OCI-LY1 (cell line): ENCODE measurements around the gene FAM156B.
"Not testable (repeated sequence)": the region's sequence is repeated elsewhere in the genome, so short reads cannot be mapped to it uniquely, and the experiment has no call there.

Experiments
- H2AFZ ChIP-seq: fragments of 200-600 bp; sonication (generic), shearing (Covaris generic); 2 replicates; pipeline ENCODE4 v1.6.0; 2014; ENCODE audit warnings: antibody characterized with exemption, mild to moderate bottlenecking, low read length
- H3F3A ChIP-seq: fragments of 200-600 bp; sonication (generic), shearing (Covaris generic); 2 replicates; pipeline ENCODE4 v1.6.0; 2014; ENCODE audit warnings: mild to moderate bottlenecking, antibody characterized with exemption, low read length, moderate library complexity; ENCODE audit not compliant: insufficient read depth
- H3K27ac ChIP-seq: fragments of 200-600 bp; sonication (generic); 2 replicates; pipeline ENCODE4 v1.5.1; 2014; ENCODE audit warnings: low read length, mixed run types, mild to moderate bottlenecking, low read depth; ENCODE audit not compliant: poor library complexity, severe bottlenecking
- H3K27me3 ChIP-seq: fragments of 200-600 bp; sonication (generic); 2 replicates; pipeline ENCODE4 v1.6.0; 2014; ENCODE audit warnings: antibody characterized with exemption, mild to moderate bottlenecking, low read length, moderate library complexity; ENCODE audit not compliant: insufficient read depth
- H3K36me3 ChIP-seq: fragments of 200-600 bp; sonication (generic); 2 replicates; pipeline ENCODE4 v1.6.1; 2014; ENCODE audit warnings: mild to moderate bottlenecking, antibody characterized with exemption, low read length, moderate library complexity, mixed read lengths; ENCODE audit not compliant: insufficient read depth
- H3K4me1 ChIP-seq: fragments of 200-600 bp; sonication (generic); 2 replicates; pipeline ENCODE4 v1.5.1; 2014; ENCODE audit warnings: mild to moderate bottlenecking, low read length, moderate library complexity; ENCODE audit not compliant: insufficient read depth, severe bottlenecking
- H3K4me2 ChIP-seq: fragments of 200-600 bp; sonication (generic), shearing (Covaris generic); 2 replicates; pipeline ENCODE4 v1.6.1; 2014; ENCODE audit warnings: low read length
- H3K4me3 ChIP-seq: fragments of 200-600 bp; sonication (generic); 2 replicates; pipeline ENCODE4 v1.5.1; 2014; ENCODE audit warnings: low read length, low read depth, mild to moderate bottlenecking, mixed read lengths; ENCODE audit not compliant: poor library complexity, severe bottlenecking
- H3K79me2 ChIP-seq: fragments of 200-600 bp; shearing (Covaris generic); 2 replicates; pipeline ENCODE4 v1.6.1; 2016; ENCODE audit warnings: mixed run types, low read length, mixed read lengths; ENCODE audit not compliant: insufficient read depth
- H3K9ac ChIP-seq: fragments of 200-600 bp; sonication (generic), shearing (Covaris generic); 2 replicates; pipeline ENCODE4 v1.6.1; 2014; ENCODE audit warnings: mild to moderate bottlenecking, low read length, mixed read lengths
- H3K9me2 ChIP-seq: fragments of 200-600 bp; sonication (generic), shearing (Covaris generic); 2 replicates; pipeline ENCODE4 v1.6.1; 2014; ENCODE audit warnings: low read depth, mild to moderate bottlenecking, low read length, mixed read lengths
- H3K9me3 ChIP-seq: fragments of 200-600 bp; shearing (Covaris generic); 2 replicates; pipeline ENCODE4 v1.6.1; 2014; ENCODE audit warnings: low read length, mixed read lengths
- H4K20me1 ChIP-seq: fragments of 200-600 bp; sonication (generic), shearing (Covaris generic); 2 replicates; pipeline ENCODE4 v1.6.0; 2016; ENCODE audit warnings: mild to moderate bottlenecking, low read length; ENCODE audit not compliant: insufficient read depth
- EZH2 ChIP-seq: fragments of 200-600 bp; sonication (generic), shearing (Covaris generic); IDR thresholded peaks from 2 replicates; pipeline ENCODE4 v1.8.0; 2017; ENCODE audit warnings: borderline replicate concordance, mixed run types, mild to moderate bottlenecking, antibody characterized with exemption, low read length, moderate library complexity, mixed read lengths
- TF ChIP-seq, protein P1 (sequence below): fragments of 200-600 bp; sonication (generic), shearing (Covaris generic); IDR thresholded peaks from 2 replicates; pipeline ENCODE4 v1.5.1; 2017; ENCODE audit warnings: mild to moderate bottlenecking, antibody characterized with exemption, low read length, moderate library complexity, mixed read lengths

The FAM156B gene

GRCh38 chrX:52909313-52909969 is 12.3 kb downstream of the FAM156B start:
- H3F3A ChIP-seq, H3K36me3 ChIP-seq, H3K79me2 ChIP-seq, H3K27me3 ChIP-seq, H3K4me3 ChIP-seq, H3K9me2 ChIP-seq, H3K9me3 ChIP-seq, H2AFZ ChIP-seq, H3K4me1 ChIP-seq, H3K27ac ChIP-seq, H3K9ac ChIP-seq, H3K4me2 ChIP-seq, H4K20me1 ChIP-seq: not testable (repeated sequence)

- not testable (repeated sequence) for H3K4me1 ChIP-seq, H3K4me2 ChIP-seq, H3K4me3 ChIP-seq, H3K79me2 ChIP-seq, H2AFZ ChIP-seq, H3K9me3 ChIP-seq, H3K27me3 ChIP-seq, H3K27ac ChIP-seq, H4K20me1 ChIP-seq, H3K9ac ChIP-seq, H3K9me2 ChIP-seq, H3K36me3 ChIP-seq, H3F3A ChIP-seq
Observed at GRCh38 chrX:52913681-52914080, 16.6 kb downstream of the FAM156B start.

GRCh38 chrX:52914704-52915103 is 17.6 kb downstream of the FAM156B start:
- H3K79me2 ChIP-seq, H3K4me1 ChIP-seq, H3F3A ChIP-seq, H3K27me3 ChIP-seq, H3K9me2 ChIP-seq, H3K36me3 ChIP-seq, H4K20me1 ChIP-seq, H3K4me3 ChIP-seq, H2AFZ ChIP-seq, H3K27ac ChIP-seq, H3K9ac ChIP-seq, H3K4me2 ChIP-seq, H3K9me3 ChIP-seq: not testable (repeated sequence)

DNA sequence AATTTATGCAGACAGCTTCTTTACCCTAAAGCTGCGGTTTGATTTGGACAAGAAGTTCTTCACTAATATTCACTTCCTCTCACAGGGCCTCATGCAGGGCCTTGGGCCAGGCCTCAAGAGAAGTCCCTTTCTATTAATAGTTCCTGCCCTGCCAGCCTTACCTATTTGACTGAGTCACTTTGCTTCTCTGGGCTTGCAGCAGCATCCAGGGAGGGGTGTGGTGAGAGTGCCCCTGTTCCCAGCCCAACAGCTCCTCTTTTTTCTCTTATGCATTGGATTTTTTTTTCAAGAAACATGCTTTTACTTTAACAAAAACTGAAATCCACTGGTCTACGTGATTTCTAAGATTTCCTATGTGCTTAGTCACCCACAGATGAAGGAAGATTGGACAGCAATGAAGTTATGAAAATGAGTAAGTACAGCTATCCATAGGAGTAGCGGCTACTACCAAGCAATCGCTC is 26.7 kb downstream of the FAM156B start:
- no peak for TF ChIP-seq EZH2
- TF ChIP-seq, protein P1, sequence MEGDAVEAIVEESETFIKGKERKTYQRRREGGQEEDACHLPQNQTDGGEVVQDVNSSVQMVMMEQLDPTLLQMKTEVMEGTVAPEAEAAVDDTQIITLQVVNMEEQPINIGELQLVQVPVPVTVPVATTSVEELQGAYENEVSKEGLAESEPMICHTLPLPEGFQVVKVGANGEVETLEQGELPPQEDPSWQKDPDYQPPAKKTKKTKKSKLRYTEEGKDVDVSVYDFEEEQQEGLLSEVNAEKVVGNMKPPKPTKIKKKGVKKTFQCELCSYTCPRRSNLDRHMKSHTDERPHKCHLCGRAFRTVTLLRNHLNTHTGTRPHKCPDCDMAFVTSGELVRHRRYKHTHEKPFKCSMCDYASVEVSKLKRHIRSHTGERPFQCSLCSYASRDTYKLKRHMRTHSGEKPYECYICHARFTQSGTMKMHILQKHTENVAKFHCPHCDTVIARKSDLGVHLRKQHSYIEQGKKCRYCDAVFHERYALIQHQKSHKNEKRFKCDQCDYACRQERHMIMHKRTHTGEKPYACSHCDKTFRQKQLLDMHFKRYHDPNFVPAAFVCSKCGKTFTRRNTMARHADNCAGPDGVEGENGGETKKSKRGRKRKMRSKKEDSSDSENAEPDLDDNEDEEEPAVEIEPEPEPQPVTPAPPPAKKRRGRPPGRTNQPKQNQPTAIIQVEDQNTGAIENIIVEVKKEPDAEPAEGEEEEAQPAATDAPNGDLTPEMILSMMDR: no peak
- Histone ChIP-seq H3K4me2 (peak overlapping the region; percentile 49), H4K20me1 (no peaks in the 10 kb centered on the region), H3K9ac (peak overlapping the region; percentile 46; the same call in 1 of the 2 replicates), H3K9me2 (no peaks in the 10 kb centered on the region), H3K36me3 (no peaks in the 10 kb centered on the region), H3K27me3 (no peaks in the 10 kb centered on the region), H3K27ac (peak overlapping the region; percentile 91), H3K79me2 (no peaks in the 10 kb centered on the region), H3K4me3 (peak overlapping the region; percentile 49), H3K4me1 (peaks cover 32% of the 10 kb centered on the region), H3K9me3 (no peaks in the 10 kb centered on the region), H3F3A (no peaks in the 10 kb centered on the region), H2AFZ (no peak overlapping the region)

- H4K20me1 ChIP-seq, H3K27ac ChIP-seq, H3K4me2 ChIP-seq, H3K36me3 ChIP-seq, H2AFZ ChIP-seq, H3K79me2 ChIP-seq, H3F3A ChIP-seq, H3K9me2 ChIP-seq, H3K4me3 ChIP-seq, H3K27me3 ChIP-seq, H3K9me3 ChIP-seq, H3K9ac ChIP-seq, H3K4me1 ChIP-seq: not testable (repeated sequence)
Observed at GRCh38 chrX:52930214-52930613, 33.1 kb downstream of the FAM156B start.
